Activated CD4-positive, alpha-beta T cell treated with anti-CD3 and anti-CD28 coated beads for 1 hour (primary cell): Measurements from ENCODE around the gene LAS1L.
"Not testable (repeated sequence)": the region's sequence is repeated elsewhere in the genome, so short reads cannot be mapped to it uniquely, and the experiment has no call there.

Experiments used
- DNase-seq: peaks from one replicate; pipeline ENCODE4 v3.0.0-alpha.2; 2020

Gene LAS1L

GRCh38 chrX:65534450-65535292, at the start of gene LAS1L:
Gene LAS1L, minus strand, starts transcription at chrX:65534787. Its CDS starts 72 bp downstream, at chrX:65534715.
- peak; percentile 83 for DNase-seq

DNA sequence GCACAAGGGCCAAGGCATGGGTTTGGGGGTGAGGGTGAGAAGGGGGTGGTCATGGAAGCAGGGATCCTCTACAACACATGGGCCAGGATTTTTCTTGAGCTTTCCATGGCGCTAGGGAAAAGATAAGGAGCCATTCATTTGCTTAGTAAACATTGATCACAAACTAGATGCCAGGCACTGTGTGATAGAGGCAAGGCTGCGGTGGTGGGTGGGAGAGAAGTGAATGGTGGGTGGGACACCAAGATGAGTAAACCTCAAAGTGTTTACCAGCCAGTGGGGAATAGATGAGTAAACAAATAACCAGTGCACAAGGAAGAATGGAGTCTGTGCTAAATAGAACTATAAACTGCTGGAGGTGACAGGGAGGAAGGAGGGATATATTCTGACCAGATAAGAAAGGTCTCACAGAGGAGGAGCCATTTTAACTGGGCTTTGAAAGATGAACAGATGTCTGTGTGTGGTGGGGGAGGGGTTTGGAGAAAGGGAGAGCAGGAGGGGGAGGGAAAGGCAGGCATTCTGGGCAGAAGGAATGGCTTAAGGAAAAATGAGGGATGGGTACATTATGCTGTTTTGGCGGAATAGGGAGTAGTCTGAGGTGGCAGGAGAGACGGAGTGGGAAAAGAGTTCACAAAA, 48.0 kb upstream of the LAS1L start:
- no peak for DNase-seq

DNA sequence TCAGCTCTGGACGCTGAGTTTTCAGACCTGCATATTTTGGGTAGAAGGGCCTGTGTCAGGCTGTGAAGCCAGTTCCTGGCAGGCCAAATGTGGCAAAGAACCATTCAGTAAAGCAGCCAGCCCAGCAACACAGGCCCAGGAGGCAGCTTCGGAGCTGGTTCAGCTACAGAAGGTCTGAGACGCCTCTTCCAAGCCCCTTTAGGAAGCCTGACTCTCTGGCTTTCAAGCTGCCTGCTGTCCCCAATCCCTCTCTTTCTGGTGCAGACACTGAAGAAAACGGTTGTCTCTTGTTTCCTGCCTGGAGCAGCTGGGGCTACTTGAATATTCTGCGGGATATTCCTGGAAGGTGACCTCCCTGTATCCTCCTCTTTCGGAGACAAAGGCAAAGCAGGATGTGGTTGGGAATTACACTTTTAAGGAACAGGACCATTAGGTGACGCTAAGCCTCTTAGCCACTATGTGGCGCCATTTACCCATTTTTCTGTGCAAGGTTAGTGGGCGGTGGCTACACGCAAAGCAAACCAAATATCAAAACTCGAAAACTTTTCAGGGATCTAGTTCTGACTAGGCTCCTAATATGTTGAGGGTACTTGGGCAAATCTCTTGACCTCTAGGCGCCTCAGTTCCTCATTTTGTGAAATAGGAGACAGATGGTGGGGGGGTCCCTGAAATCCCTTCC, 47.2 kb upstream of the LAS1L start:
- peak; percentile 20 for DNase-seq

GRCh38 chrX:65578346-65578745, 43.8 kb upstream of the LAS1L start:
- no peak for DNase-seq

DNA sequence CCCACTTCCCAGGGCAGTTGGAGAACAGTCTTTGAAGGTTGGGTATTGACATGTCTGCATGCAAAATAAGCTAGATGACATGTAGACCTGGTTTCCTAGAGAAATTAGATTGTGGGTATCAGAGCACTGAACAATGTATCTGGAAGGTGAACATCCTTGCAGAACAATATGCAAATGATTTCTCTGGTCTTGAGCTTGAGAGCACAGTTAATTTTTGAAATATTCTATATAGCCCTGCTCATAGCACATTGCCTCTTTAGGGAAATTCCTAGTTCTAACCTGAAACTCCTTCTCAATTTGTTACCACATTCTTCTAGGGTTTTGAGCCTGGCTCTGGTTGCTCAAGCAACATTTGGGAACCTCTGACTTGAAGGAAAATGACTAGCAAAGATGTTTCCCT, 41.6 kb upstream of the LAS1L start:
- no peak for DNase-seq

- DNase-seq = no peak
Measured at GRCh38 chrX:65575022-65575421, 40.4 kb upstream of the LAS1L start.

GRCh38 chrX:65574356-65574755, 39.8 kb upstream of the LAS1L start:
- no peak for DNase-seq

DNA sequence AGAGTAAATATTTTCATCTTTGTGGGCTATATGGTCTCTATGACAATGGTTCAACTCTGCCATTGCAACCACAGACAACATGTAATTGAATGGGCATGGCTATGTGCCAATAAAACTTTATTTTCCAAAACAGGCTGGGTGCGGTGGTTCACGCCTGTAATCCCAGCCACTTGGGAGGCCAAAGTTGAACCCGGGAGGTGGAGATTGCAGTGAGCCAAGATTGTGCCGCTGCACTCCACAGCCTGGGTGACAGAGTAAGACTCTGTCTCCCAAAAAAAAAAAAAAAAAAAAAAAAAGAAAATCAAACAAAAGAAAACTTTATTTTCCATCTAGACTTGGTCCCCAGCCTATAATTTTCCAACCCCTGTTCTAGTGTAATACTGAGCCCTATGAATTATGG, 38.4 kb upstream of the LAS1L start:
- DNase-seq = no peak

DNA sequence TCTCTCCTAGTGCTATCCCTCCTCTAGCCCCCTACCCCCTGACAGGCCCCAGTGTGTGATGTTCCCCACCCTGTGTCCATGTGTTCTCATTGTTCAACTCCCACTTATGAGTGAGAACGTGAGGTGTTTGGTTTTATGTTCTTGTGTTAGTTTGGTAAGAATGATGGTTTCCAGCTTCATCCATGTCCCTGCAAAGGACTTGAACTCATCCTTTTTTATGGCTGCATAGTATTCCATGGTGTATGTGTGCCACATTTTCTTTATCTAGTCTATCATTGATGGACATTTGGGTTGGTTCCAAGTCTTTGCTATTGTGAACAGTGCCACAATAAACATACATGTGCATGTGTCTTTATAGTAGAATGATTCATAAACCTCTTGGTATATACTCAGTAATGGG, 28.3 kb upstream of the LAS1L start:
- DNase-seq = not testable (repeated sequence)

- DNase-seq = no peak
Measured at GRCh38 chrX:65551489-65552339, 17.1 kb upstream of the LAS1L start.

DNA sequence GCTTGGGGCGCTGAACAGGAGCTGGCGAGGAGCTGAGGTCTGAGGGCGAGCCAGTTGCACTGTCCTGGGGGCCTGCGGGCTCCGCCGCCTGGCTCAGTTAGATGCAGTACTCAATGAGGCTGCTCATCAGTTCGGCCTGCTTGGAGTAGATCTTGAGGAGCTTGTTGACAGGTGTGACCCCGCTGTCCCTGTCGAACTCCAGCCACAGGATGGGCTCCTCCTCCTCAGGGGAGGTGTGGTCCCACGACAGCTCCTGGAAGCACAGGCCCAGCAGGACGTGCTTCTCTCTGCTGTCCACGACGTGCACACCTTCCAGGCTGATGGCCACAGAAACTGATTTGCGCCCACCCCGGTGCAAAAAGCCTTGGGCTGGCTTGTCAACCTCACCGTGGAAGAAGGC, 16.5 kb upstream of the LAS1L start:
- DNase-seq = no peak

DNA sequence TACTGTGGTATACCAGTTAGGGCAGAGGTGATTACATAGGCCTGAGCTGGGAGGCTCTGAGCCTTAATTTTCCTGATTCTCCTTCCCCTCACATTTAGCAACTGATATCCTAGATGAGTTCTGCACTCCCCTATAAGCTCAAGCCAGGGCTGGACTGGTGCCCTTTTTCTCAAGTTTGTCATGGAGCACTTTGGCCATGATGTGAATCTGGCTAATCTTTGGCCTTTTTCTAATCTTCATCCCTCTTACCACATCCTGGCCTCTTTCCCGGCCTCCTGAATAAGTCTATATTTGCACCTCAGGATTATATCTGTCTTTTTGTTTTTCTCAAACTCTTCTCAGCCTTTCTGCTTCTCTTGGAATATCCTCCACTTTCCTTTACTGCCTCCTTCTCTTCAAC, 10.9 kb upstream of the LAS1L start:
- no peak for DNase-seq

DNA sequence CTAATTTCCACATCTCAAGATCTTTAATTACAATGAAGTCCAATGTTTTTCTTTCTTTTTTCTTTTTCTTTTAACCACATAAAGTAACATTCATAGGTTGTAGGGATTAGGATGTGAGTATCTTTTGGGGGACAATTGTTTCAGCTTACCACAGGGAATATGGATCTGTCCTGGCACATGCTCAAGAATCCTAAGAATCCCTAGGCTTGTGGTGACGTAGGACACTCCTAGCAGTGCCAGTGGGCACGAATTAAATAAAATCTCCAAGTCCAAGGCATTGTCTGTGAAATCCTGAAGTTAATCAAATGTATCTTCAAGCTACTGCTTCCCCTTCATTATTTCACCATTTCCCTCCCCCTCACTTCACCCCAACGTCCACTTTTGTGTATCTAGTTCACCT, 2.6 kb upstream of the LAS1L start:
- no peak for DNase-seq

DNA sequence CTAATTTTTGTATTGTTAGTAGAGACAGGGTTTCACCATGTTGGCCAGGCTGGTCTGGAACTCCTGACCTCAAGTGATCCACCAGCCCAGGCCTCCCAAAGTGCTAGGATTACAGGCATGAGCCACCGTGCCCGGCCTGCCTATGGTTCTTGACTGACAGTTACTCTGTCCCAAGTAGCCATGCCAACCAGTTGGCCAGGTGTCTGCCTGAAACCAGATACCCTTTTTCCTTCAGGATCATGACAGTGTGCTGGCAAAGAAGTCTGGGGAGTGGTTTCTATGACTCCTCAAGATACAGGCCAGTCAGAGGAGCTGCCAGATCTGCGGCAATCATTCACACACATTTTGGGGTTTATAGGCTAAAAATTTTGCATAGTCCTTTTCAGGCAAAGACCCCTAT, 1.7 kb upstream of the LAS1L start:
- DNase-seq = no peak

DNA sequence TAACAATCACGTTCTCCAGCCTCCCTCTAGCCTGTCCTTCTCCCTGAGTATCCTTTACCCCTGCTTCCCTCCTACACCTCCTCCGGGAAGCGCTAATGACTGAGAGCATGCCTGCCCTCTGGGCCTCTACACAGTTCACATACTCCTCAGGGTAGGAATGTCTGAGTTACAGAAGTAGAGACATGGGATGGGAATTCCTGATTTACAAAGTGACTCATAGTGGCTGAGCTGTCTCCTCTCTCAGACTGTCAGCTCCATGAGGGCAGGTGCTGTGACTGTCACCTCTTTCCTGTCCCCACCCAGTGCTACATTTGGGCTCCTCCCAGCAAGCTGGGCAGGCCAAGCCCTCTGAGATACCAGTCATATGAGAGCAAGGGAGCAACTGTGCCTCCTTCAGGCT, 2.6 kb downstream of the LAS1L start:
- no peak for DNase-seq

DNA sequence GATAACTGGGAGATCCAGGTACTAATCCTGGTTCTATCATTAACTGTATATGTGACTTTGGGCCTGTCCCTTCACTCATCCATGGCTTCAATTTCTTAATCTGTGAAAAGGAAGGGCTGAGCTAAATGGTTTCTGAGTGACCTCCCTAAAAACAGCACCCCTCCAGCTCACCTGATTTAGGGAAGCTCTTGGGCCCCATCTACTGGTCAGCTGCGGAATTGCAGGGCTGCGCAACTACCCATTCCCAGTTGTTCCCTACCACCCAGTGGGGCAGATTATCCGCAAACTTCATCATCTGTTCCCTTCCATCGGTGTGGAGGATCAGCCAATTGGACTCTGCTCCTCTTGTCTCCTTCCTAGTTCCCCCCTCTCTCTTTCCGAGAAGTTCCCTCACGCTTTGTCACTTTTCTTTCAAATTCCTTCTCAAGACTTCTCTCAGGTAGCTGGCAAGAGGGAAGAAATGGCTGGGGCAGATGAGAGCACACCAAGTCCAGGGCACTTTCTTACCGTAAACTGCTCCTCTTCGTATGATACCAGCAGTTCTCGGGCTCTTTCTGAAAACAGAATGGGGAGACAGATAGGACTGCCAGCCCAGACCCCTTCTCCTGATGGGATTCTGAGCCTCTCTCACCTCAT, 5.8 kb downstream of the LAS1L start:
- DNase-seq = peak; percentile 16

- no peak for DNase-seq
Measured at GRCh38 chrX:65528293-65528692, 6.3 kb downstream of the LAS1L start.

DNA sequence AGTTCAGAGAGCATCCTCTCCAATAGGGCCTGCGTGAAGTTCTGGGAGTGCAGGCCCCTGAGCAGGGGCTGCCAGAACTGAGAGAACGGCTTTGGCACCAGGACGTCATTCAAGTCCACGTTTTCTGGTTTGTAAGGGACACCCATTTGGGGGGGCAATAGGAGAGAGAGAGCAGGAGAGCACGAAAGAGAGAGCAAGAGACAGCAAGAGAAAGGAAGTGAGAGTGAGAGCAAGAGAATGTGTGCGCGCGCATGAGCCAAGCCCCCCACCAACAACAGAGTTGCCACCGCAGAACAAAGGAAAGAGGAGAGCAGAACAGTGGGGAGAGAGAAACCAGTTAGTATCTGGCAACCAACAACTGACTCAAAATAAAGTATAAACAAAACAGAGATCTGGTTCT, 10.4 kb downstream of the LAS1L start:
- DNase-seq = no peak

- DNase-seq = no peak
Measured at GRCh38 chrX:65522739-65523372, 11.7 kb downstream of the LAS1L start.

GRCh38 chrX:65519530-65519929, 15.1 kb downstream of the LAS1L start:
- not testable (repeated sequence) for DNase-seq

DNA sequence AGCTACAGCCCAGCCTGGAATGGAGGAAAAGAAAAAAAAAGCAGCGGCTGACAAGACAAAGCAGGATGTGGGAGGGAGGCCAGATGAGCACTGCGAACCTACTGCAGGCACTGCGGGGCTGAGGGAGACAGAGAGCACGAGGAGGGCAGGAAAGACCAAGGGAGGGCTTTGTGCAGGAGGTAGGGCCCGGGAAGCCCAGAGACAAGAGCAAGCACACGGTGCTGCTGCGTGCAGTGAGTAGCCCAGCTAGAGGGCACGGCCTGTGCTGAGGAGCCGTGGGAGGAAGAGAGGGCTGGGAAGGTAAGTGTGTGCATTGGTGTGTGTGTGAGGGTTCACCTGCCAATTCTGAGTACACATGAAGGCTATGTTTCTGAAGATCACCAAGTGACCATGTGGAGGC, 15.6 kb downstream of the LAS1L start:
- not testable (repeated sequence) for DNase-seq

GRCh38 chrX:65517923-65518322, 16.7 kb downstream of the LAS1L start:
- no peak for DNase-seq
